HEK293 (cell line): Measurements from ENCODE around the gene AGPAT1.
A peak's percentile ranks its signal among the peaks of the same experiment; 100 is the strongest.

Experiments used
- ELK4 ChIP-seq: IDR thresholded peaks from 2 replicates; pipeline ENCODE4 v1.6.1; 2011; ENCODE audit warnings: mild to moderate bottlenecking, low read depth, low read length, borderline replicate concordance
- GLIS1 ChIP-seq: fragments of 450-650 bp; formaldehyde crosslinking; IDR thresholded peaks from 2 replicates; pipeline ENCODE4 v1.5.1; 2016; ENCODE audit warnings: missing biosample characterization, missing genetic modification characterization
- KLF10 ChIP-seq: fragments of 450-650 bp; IDR thresholded peaks from 2 replicates; pipeline ENCODE4 v1.5.1; 2018; ENCODE audit warnings: missing biosample characterization, mild to moderate bottlenecking, missing genetic modification characterization
- KLF8 ChIP-seq: fragments of 450-650 bp; formaldehyde crosslinking; IDR thresholded peaks from 2 replicates; pipeline ENCODE4 v1.5.1; 2016; ENCODE audit warnings: missing biosample characterization, missing genetic modification characterization
- MYNN ChIP-seq: fragments of 450-650 bp; formaldehyde crosslinking; IDR thresholded peaks from 2 replicates; pipeline ENCODE4 v1.5.1; 2016; ENCODE audit warnings: missing biosample characterization, missing genetic modification characterization, borderline replicate concordance
- PATZ1 ChIP-seq: fragments of 450-650 bp; formaldehyde crosslinking; IDR thresholded peaks from 2 replicates; pipeline ENCODE4 v1.5.1; 2016; ENCODE audit warnings: missing biosample characterization, missing genetic modification characterization
- PRDM6 ChIP-seq: fragments of 450-650 bp; formaldehyde crosslinking; IDR thresholded peaks from 2 replicates; pipeline ENCODE4 v1.5.1; 2017; ENCODE audit warnings: missing biosample characterization, missing genetic modification characterization
- SCRT2 ChIP-seq: fragments of 450-650 bp; formaldehyde crosslinking; IDR thresholded peaks from 2 replicates; pipeline ENCODE4 v1.5.1; 2016; ENCODE audit warnings: missing biosample characterization, missing genetic modification characterization
- TRIM28 ChIP-seq: IDR thresholded peaks from 2 replicates; pipeline ENCODE4 v1.6.1; 2011; ENCODE audit warnings: low read length, control low read depth, borderline replicate concordance
- YY1 ChIP-seq: fragments of 450-650 bp; formaldehyde crosslinking; IDR thresholded peaks from 2 replicates; pipeline ENCODE4 v1.5.1; 2018; ENCODE audit warnings: missing biosample characterization, missing genetic modification characterization
- ZBTB7A ChIP-seq: fragments of 450-650 bp; formaldehyde crosslinking; IDR thresholded peaks from 2 replicates; pipeline ENCODE4 v1.5.1; 2016; ENCODE audit warnings: low read depth, missing biosample characterization, missing genetic modification characterization
- ZFHX2 ChIP-seq: fragments of 450-650 bp; formaldehyde crosslinking; conservative IDR thresholded peaks from 2 replicates; pipeline ENCODE4 v1.5.1; 2016; ENCODE audit warnings: missing biosample characterization, missing genetic modification characterization
- ZFP69B ChIP-seq: fragments of 450-650 bp; formaldehyde crosslinking; IDR thresholded peaks from 2 replicates; pipeline ENCODE4 v1.5.1; 2016; ENCODE audit warnings: missing biosample characterization, missing genetic modification characterization
- ZNF266 ChIP-seq: fragments of 450-650 bp; formaldehyde crosslinking; IDR thresholded peaks from 2 replicates; pipeline ENCODE4 v1.5.1; 2016; ENCODE audit warnings: missing biosample characterization, missing genetic modification characterization, low read depth
- ZNF335 ChIP-seq: fragments of 450-650 bp; formaldehyde crosslinking; conservative IDR thresholded peaks from 2 replicates; pipeline ENCODE4 v1.5.1; 2016; ENCODE audit warnings: missing biosample characterization, missing genetic modification characterization
- ZNF449 ChIP-seq: fragments of 450-650 bp; formaldehyde crosslinking; IDR thresholded peaks from 2 replicates; pipeline ENCODE4 v1.5.1; 2017; ENCODE audit warnings: missing biosample characterization, mild to moderate bottlenecking, missing genetic modification characterization, moderate library complexity
- ZNF521 ChIP-seq: fragments of 450-650 bp; formaldehyde crosslinking; IDR thresholded peaks from 2 replicates; pipeline ENCODE4 v1.5.1; 2017; ENCODE audit warnings: missing biosample characterization, mild to moderate bottlenecking, missing genetic modification characterization
- ZNF544 ChIP-seq: fragments of 450-650 bp; formaldehyde crosslinking; IDR thresholded peaks from 2 replicates; pipeline ENCODE4 v1.5.0; 2017; ENCODE audit warnings: missing biosample characterization, missing genetic modification characterization
- ZNF558 ChIP-seq: fragments of 450-650 bp; formaldehyde crosslinking; IDR thresholded peaks from 2 replicates; pipeline ENCODE4 v1.5.1; 2016; ENCODE audit warnings: missing biosample characterization, missing genetic modification characterization
- ZNF571 ChIP-seq: fragments of 450-650 bp; formaldehyde crosslinking; IDR thresholded peaks from 2 replicates; pipeline ENCODE4 v1.5.0; 2017; ENCODE audit warnings: missing biosample characterization, missing genetic modification characterization
- ZNF580 ChIP-seq: fragments of 450-650 bp; formaldehyde crosslinking; IDR thresholded peaks from 2 replicates; pipeline ENCODE4 v1.5.1; 2016; ENCODE audit warnings: missing biosample characterization, missing genetic modification characterization
- ZNF585B ChIP-seq: fragments of 450-650 bp; formaldehyde crosslinking; IDR thresholded peaks from 2 replicates; pipeline ENCODE4 v1.5.1; 2016; ENCODE audit warnings: missing biosample characterization, missing genetic modification characterization
- ZNF610 ChIP-seq: fragments of 450-650 bp; formaldehyde crosslinking; IDR thresholded peaks from 2 replicates; pipeline ENCODE4 v1.5.1; 2016; ENCODE audit warnings: missing biosample characterization, missing genetic modification characterization, borderline replicate concordance
- ZNF624 ChIP-seq: fragments of 450-650 bp; formaldehyde crosslinking; IDR thresholded peaks from 2 replicates; pipeline ENCODE4 v1.5.1; 2017; ENCODE audit warnings: missing biosample characterization, missing genetic modification characterization
- ZNF658 ChIP-seq: fragments of 450-650 bp; formaldehyde crosslinking; IDR thresholded peaks from 2 replicates; pipeline ENCODE4; 2016; ENCODE audit warnings: missing biosample characterization, missing genetic modification characterization
- ZNF664 ChIP-seq: fragments of 450-650 bp; formaldehyde crosslinking; IDR thresholded peaks from 2 replicates; pipeline ENCODE4 v1.5.1; 2016; ENCODE audit warnings: missing biosample characterization, missing genetic modification characterization
- ZNF701 ChIP-seq: fragments of 450-650 bp; formaldehyde crosslinking; IDR thresholded peaks from 2 replicates; pipeline ENCODE4 v1.5.1; 2016; ENCODE audit warnings: missing biosample characterization, missing genetic modification characterization
- ZNF776 ChIP-seq: fragments of 450-650 bp; formaldehyde crosslinking; IDR thresholded peaks from 2 replicates; pipeline ENCODE4 v1.5.0; 2017; ENCODE audit warnings: missing biosample characterization, missing genetic modification characterization, borderline replicate concordance
- ZNF843 ChIP-seq: fragments of 450-650 bp; formaldehyde crosslinking; IDR thresholded peaks from 2 replicates; pipeline ENCODE4 v1.5.1; 2016; ENCODE audit warnings: missing biosample characterization, missing genetic modification characterization
- ZXDB ChIP-seq: fragments of 450-650 bp; formaldehyde crosslinking; IDR thresholded peaks from 2 replicates; pipeline ENCODE4 v1.5.1; 2016; ENCODE audit warnings: missing biosample characterization, missing genetic modification characterization
- TF ChIP-seq, protein P1 (sequence below): fragments of 450-650 bp; formaldehyde crosslinking; IDR thresholded peaks from 2 replicates; pipeline ENCODE4 v1.5.1; 2016; ENCODE audit warnings: missing biosample characterization, missing genetic modification characterization
- TF ChIP-seq, protein P2 (sequence below): fragments of 450-650 bp; formaldehyde crosslinking; IDR thresholded peaks from 2 replicates; pipeline ENCODE4 v1.5.1; 2016; ENCODE audit warnings: missing biosample characterization, missing genetic modification characterization

AGPAT1 gene

GRCh38 chr6:32152769-32153563 lies 22.9 kb downstream of the AGPAT1 start (continued):
- peak; percentile 82 for TF ChIP-seq ZFHX2 (tag by site-specific recombination)
- no peak for TF ChIP-seq ZNF610 (tag by site-specific recombination)
- no peak; the same call in 1 of the 2 replicates for TF ChIP-seq KLF8
- no peak for TF ChIP-seq ZNF701 (tag by site-specific recombination)
- no peak for TF ChIP-seq ZNF571
- TF ChIP-seq ZNF664, result no peak
- TF ChIP-seq ZNF776 (tag by site-specific recombination), result no peak
- no peak for TF ChIP-seq ZNF658 (tag by site-specific recombination)
- TF ChIP-seq ZNF449 (tag by site-specific recombination), result no peak
- no peak for TF ChIP-seq ZBTB7A (tag by site-specific recombination)
- no peak for TF ChIP-seq TRIM28
- TF ChIP-seq ZNF580 (tag by site-specific recombination), result no peak
- TF ChIP-seq PATZ1, result peak; percentile 65; the same call in 1 of the 2 replicates
- no peak for TF ChIP-seq ELK4
- TF ChIP-seq, protein P1, sequence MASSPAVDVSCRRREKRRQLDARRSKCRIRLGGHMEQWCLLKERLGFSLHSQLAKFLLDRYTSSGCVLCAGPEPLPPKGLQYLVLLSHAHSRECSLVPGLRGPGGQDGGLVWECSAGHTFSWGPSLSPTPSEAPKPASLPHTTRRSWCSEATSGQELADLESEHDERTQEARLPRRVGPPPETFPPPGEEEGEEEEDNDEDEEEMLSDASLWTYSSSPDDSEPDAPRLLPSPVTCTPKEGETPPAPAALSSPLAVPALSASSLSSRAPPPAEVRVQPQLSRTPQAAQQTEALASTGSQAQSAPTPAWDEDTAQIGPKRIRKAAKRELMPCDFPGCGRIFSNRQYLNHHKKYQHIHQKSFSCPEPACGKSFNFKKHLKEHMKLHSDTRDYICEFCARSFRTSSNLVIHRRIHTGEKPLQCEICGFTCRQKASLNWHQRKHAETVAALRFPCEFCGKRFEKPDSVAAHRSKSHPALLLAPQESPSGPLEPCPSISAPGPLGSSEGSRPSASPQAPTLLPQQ (tag by site-specific recombination), result no peak
- TF ChIP-seq ZNF266, result no peak
- TF ChIP-seq ZNF544 (tag by site-specific recombination), result no peak
- TF ChIP-seq, protein P2, sequence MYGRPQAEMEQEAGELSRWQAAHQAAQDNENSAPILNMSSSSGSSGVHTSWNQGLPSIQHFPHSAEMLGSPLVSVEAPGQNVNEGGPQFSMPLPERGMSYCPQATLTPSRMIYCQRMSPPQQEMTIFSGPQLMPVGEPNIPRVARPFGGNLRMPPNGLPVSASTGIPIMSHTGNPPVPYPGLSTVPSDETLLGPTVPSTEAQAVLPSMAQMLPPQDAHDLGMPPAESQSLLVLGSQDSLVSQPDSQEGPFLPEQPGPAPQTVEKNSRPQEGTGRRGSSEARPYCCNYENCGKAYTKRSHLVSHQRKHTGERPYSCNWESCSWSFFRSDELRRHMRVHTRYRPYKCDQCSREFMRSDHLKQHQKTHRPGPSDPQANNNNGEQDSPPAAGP (tag by site-specific recombination), result peak; percentile 53; the same call in 1 of the 2 replicates
- no peak for TF ChIP-seq ZNF521 (tag by site-specific recombination)
- no peak for TF ChIP-seq ZNF558 (tag by site-specific recombination)
- TF ChIP-seq PRDM6, result peak; percentile 49; the same call in 1 of the 2 replicates
- TF ChIP-seq SCRT2 (tag by site-specific recombination), result no peak
- peak; percentile 33 for TF ChIP-seq ZNF335 (tag by site-specific recombination)
- TF ChIP-seq KLF10 (tag by site-specific recombination), result peak; percentile 21; the same call in 1 of the 2 replicates
- TF ChIP-seq GLIS1 (tag by site-specific recombination), result no peak; the same call in 1 of the 2 replicates
- TF ChIP-seq ZNF585B, result no peak
- peak; percentile 87 for TF ChIP-seq MYNN
- TF ChIP-seq ZNF624 (tag by site-specific recombination), result no peak
- peak; percentile 6; the same call in 1 of the 2 replicates for TF ChIP-seq ZXDB (tag by site-specific recombination)
- peak; percentile 50; the same call in 1 of the 2 replicates for TF ChIP-seq ZNF843 (tag by site-specific recombination)
- no peak for TF ChIP-seq YY1 (tag by site-specific recombination)
- TF ChIP-seq ZFP69B (tag by site-specific recombination), result no peak
